WI38 (cell line): ENCODE measurements around the gene FFAR3.
A peak's percentile ranks its signal among the peaks of the same experiment; 100 is the strongest.

Source experiments
- H3K4me3 ChIP-seq: 2 replicates; pipeline ENCODE4 v1.5.1; 2011; ENCODE audit warnings: low read depth, mild to moderate bottlenecking, control low read depth, low read length
- CTCF ChIP-seq: IDR thresholded peaks from 2 replicates; pipeline ENCODE4 v1.5.1; 2012; ENCODE audit warnings: low read depth, mild to moderate bottlenecking, control low read depth, low read length

FFAR3 gene

GRCh38 chr19:35320065-35320713 lies 38.1 kb upstream of the FFAR3 start:
- H3K4me3 ChIP-seq, result no peak overlapping the region
- TF ChIP-seq CTCF, result no peak

GRCh38 chr19:35321291-35321690 lies 37.0 kb upstream of the FFAR3 start:
- no peak for TF ChIP-seq CTCF
- H3K4me3 ChIP-seq, result no peak overlapping the region

- TF ChIP-seq CTCF, result no peak
- no peak overlapping the region for H3K4me3 ChIP-seq
Measured at GRCh38 chr19:35322014-35322413, 36.2 kb upstream of the FFAR3 start.

- no peak overlapping the region for H3K4me3 ChIP-seq
- peak; percentile 26 for TF ChIP-seq CTCF
Measured at GRCh38 chr19:35327642-35328041, 30.6 kb upstream of the FFAR3 start.

GRCh38 chr19:35328851-35329285 lies 29.4 kb upstream of the FFAR3 start, which contains the start of gene CD22:
TSS of gene CD22 (plus strand) at chr19:35329187. CDS start at chr19:35332041, 2,854 bp downstream.
- H3K4me3 ChIP-seq, result no peak within 1 kb of the TSS
- no peak for TF ChIP-seq CTCF

GRCh38 chr19:35329323-35329722 lies 28.9 kb upstream of the FFAR3 start:
- no peak for TF ChIP-seq CTCF
- H3K4me3 ChIP-seq, result no peak overlapping the region

GRCh38 chr19:35330475-35330874 lies 27.8 kb upstream of the FFAR3 start:
- no peak overlapping the region for H3K4me3 ChIP-seq
- no peak for TF ChIP-seq CTCF
